GM19193 (cell line): ENCODE results near the gene RPS6KA5.

Experiments used
- POLR2A ChIP-seq: IDR thresholded peaks from 4 replicates; pipeline ENCODE4 v1.6.1; 2011; ENCODE audit not compliant: insufficient read depth, insufficient read length; ENCODE audit errors: extremely low read depth

Gene RPS6KA5

GRCh38 chr14:91046488-91047072 is 13.9 kb downstream of the RPS6KA5 start:
- TF ChIP-seq POLR2A, result no peak

GRCh38 chr14:91041450-91041849 is 19.0 kb downstream of the RPS6KA5 start:
- TF ChIP-seq POLR2A, result no peak

GRCh38 chr14:91040545-91040944 is 19.9 kb downstream of the RPS6KA5 start:
- no peak for TF ChIP-seq POLR2A

- no peak for TF ChIP-seq POLR2A
These were observed 22.0 kb downstream of the RPS6KA5 start for GRCh38 chr14:91038439-91038838.

- TF ChIP-seq POLR2A, result no peak
These were observed 23.5 kb downstream of the RPS6KA5 start for GRCh38 chr14:91036741-91037469.

- TF ChIP-seq POLR2A, result no peak
These were observed 24.6 kb downstream of the RPS6KA5 start for GRCh38 chr14:91035855-91036254.

GRCh38 chr14:91032248-91032647 is 28.2 kb downstream of the RPS6KA5 start:
- TF ChIP-seq POLR2A, result no peak

GRCh38 chr14:91031666-91032065 is 28.8 kb downstream of the RPS6KA5 start:
- TF ChIP-seq POLR2A, result no peak

- no peak for TF ChIP-seq POLR2A
These were observed 30.8 kb downstream of the RPS6KA5 start for GRCh38 chr14:91029456-91030217.

GRCh38 chr14:91027561-91027960 is 32.9 kb downstream of the RPS6KA5 start:
- TF ChIP-seq POLR2A, result no peak

- no peak for TF ChIP-seq POLR2A
These were observed 38.3 kb downstream of the RPS6KA5 start for GRCh38 chr14:91021991-91022621.

GRCh38 chr14:91021115-91021514 is 39.3 kb downstream of the RPS6KA5 start:
- TF ChIP-seq POLR2A, result no peak

- TF ChIP-seq POLR2A, result no peak
These were observed 40.8 kb downstream of the RPS6KA5 start for GRCh38 chr14:91019673-91020072.

GRCh38 chr14:91018481-91018880 is 42.0 kb downstream of the RPS6KA5 start:
- TF ChIP-seq POLR2A, result no peak

- no peak for TF ChIP-seq POLR2A
These were observed 43.5 kb downstream of the RPS6KA5 start for GRCh38 chr14:91016800-91017410.
